ENCODE data around the gene HYOU1.

- TF ChIP-seq CTCF (IDR thresholded peaks at IDR 0.05) (no peak), POLR2A (IDR thresholded peaks at IDR 0.05) (no peak)
These were observed 44.2 kb upstream of the HYOU1 start for GRCh38 chr11:119100994-119101758.
